ENCODE data around the gene LRRN4.

Gene LRRN4

DNA sequence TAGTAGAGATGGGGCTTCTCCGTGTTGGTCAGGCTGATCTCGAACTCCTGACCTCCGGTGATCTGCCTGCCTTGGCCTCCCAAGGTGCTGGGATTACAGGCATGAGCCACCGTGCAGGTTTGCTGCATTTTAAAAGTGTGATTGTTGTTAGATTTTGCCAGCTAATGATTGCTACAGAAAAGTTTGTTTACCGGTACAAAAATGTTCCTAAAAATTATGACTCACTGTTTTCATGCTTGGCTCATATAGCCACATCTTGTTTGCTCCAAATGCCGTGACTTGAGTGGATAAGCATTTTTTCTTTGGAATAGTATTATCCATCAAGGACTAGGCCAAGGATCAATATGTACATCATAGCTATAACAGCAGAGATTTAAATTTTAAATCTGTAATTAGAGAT is 24.3 kb downstream of the LRRN4 start:
- DNase-seq = no peak

DNA sequence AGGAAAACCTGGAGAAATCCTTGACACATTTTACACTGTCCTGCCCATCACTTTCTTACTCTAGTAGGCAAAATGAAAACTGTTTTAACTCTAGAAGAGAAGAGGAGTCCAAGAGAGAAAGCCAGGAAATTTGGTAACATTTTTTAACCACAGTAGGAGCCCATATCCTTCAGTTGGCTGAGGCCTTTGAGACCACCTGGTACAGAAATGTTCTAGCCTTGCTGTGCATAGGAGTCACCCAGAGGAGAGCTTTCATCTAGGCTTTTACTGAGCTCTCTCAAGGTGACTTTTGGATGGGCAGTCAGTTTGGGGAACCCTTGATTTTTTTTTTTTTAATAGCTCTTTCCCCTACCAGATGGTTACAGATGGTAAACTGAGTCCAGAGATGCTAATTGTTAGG is 25.0 kb downstream of the LRRN4 start:
- no peak for DNase-seq

- DNase-seq = peak; percentile 40
Measured at GRCh38 chr20:6026051-6026450, 27.8 kb downstream of the LRRN4 start.

DNA sequence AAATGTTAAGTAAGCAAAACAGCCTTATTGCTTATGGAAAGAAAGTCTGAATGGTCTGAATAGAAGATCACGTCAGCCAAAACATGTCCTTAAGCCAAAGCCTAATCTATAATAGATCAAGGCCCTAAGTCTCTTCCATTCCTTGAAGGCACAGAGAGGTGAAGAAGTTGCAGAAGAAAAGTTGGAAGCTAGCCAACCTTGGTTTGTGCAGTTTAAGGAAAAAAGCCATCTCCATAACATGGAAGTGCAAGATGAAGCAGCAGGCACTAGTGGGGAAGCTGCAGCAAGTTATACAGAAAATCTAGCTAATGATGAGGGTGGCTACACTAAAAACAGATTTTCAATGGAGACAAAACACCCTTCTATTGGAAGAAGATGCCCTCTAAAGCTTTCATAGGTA is 29.1 kb downstream of the LRRN4 start:
- DNase-seq = no peak

DNA sequence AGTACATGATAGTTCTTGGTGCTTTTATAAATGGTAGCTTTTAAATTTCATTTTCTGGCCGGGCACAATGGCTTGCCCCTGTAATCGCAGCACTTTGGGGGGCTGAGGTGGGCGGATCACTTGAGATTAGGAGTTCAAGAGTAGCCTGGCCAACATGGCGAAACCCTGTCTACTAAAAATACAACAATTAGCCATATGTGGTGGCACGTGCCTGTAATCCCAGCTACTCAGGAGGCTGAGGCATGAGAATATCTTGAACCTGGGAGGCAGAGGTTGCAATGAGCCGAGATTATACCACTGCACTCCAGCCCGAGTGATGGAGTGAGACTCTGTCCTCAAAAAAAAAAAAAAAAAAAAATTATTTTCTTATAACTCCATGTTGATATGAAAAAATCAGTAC is 36.0 kb downstream of the LRRN4 start:
- no peak for DNase-seq

DNA sequence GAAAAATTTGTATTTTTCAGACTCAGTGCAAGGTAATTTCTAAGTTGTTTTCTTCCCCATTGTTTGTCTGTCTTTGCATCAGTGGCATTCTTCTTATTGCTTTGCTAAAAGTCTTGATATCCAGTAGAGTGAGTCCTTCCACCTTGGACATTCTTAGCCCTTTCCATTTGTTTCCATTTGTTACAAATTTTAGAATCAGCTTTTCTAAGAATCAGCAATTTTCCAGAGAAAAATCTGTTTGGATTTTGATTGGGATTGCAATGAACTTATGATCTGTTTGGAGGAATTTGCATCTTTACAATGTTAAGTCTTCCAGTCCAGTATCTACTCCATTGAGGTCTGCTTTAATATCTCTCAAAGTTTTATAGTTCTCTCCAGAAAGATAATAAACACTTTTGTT is 36.4 kb downstream of the LRRN4 start:
- no peak for DNase-seq

DNA sequence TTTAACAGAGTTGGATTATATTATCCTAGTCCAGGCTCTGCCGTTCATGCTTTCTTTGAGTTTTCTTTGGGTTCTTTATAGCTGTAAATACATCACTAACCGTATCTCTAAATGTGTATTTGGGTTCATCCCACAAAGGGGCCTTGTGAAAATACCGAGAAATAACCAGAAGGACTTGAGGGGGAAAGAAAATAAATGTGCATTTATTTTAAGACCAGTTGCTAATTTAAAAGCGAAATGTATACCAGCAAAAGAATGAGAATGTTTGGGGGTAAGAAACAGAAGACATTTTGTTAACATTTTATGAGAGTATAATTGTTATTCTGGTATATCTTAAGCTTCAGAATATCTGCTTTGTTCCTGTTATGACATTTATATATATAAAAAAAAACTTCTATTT is 38.9 kb downstream of the LRRN4 start:
- no peak for DNase-seq

DNA sequence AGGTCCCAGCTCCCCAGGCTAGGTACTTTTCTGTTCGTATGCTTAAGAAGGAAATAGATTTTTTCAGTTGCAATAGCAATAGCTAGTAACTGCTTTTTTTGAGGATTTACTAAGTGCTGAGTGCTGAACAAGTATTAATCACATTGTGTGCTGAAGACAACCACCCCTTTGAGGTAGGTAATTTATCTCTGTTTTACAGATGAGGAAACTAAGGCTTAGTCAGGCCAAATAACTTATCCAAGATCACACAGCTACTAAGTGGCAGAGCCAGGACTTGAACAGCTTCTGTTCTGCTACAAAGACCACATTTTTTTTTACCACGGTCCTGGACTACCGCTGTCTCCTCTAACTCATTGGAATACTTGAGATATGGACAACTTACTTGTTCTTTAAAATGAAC is 39.8 kb downstream of the LRRN4 start:
- DNase-seq = no peak

- no peak for DNase-seq
Measured at GRCh38 chr20:6012179-6012578, 41.7 kb downstream of the LRRN4 start.

- DNase-seq = peak; percentile 19
Measured at GRCh38 chr20:6008254-6008653, 45.6 kb downstream of the LRRN4 start.

DNA sequence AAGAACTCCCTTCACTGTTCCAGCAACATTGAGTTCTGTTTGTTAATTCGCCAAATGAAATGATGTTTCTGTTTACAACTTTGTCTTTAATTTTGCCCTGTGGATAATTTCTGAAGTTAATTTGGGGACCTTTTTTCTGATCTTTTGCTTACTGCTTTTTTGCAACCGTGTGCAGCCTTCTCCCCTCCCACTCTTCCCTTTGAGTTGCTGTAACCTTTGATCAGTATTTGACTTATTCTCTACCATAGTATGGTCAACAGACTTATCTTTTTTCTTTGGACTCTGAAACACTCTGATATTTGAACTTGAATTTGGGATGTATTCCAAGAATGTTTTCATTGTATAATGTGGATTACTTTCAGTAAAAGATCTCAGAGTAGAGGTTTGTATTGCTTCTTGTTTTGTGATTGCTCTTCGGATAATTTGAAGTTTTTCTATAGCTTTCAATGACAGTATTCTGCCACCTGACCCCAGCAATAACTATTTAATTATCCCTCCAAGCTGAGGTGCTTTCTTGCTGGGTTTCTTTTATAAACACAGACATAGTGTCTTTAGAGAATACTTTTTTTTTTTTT is 46.2 kb downstream of the LRRN4 start:
- DNase-seq = no peak

DNA sequence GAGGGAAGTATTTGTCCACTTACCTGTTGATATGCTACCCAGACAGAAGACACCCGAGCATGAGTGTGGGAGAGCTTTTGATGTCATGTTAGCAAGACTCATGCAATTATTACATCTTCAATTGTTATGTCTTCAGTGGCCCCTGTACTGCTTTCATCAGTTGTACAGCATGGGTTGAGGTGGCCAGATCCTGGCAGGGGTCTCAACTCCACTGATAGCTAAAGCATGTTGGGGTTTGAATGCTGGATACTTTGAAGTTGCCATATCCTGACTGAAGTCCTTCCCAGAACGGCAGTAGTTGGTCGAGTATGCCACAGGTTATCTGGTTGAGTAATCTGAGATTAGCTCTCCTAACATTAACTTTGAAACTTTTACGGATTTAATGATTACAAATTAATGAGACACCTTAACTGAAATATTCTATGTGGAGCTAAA is 46.7 kb downstream of the LRRN4 start:
- no peak for DNase-seq

DNA sequence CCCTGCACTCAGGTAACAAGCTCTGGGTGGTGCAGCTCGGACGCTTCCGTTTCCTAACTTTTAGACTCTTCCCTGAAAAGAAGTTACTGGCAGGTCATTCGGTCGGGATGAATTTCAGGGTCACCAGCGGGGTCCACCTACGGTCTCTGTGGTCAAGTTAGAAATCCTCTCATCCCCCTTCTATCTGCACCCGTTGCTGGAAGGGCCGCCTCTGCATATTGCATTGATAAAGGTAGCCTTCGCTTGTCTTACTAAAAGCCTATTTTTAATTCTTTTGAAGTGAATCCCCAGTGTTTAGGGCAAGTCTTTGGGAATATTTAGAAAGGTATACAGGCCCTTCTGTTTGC is 47.3 kb downstream of the LRRN4 start:
- no peak for DNase-seq

GRCh38 chr20:6000871-6001270 is 53.0 kb downstream of the LRRN4 start:
- no peak for DNase-seq

- no peak for DNase-seq
Measured at GRCh38 chr20:5999783-6000182, 54.1 kb downstream of the LRRN4 start.

DNA sequence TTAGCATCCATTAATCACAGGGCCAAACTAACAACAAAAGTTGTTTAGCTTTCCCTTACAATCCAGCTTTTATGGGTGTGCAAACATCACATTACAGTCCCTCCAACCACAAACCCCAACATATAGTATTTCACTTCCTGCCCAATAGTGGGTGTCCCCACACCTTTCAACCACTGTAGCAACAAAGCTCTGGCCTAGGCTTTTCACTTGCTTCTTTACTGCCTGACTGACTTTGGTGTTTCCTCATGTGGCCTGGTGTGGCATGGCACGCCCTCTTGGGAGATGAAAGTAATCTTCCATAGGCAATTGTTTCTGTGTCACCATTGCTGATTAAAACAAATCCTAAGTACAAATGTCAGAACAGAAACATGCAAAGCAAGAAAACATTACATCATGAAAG is 57.1 kb downstream of the LRRN4 start:
- peak; percentile 66 for DNase-seq

DNA sequence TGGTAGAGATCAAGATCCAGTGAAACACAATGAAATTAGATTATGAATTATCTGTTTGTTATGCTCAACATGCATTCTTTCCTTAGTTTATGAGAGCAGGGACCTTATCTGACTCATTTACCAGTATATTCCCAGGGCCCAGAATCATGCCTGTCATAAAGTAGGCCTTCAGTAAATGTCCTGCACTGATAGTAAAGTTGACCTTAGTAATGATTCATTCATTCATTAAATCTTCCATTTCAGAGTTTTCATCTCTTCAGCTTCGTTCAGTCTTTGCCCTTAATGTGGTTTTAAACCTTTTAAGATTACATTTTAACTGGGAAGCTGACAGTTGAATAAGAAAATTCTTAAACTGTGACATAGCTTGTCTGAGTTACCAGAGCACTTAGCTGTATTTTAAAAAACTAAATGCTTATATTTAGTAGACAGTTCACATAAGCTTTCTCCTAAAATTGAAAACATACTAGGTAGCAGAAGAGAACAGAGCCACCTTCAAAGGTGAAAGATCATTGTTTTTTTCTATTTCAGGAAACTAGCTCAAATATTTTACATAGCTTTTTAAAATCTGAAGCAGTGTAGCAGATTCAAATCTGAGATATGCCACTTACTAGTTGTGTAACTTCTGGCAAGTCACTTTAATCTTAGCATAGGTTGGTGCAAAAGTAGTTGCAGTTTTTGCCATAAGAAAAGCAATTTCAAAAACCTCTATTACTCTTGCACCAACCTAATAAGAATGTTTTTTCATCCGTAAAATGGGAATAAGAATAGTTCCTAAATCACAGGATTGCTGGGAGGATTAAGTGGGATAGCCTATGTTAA is 62.0 kb downstream of the LRRN4 start:
- DNase-seq = no peak

- no peak for DNase-seq
Measured at GRCh38 chr20:5990946-5991345, 62.9 kb downstream of the LRRN4 start.
